NT2/D1 (cell line): Measurements from ENCODE around the gene PPP3CA.
"Not testable (repeated sequence)": the region's sequence is repeated elsewhere in the genome, so short reads cannot be mapped to it uniquely, and the experiment has no call there.

ENCODE experiments used
- DNase-seq: peaks from one replicate; pipeline ENCODE4 v3.0.0-alpha.2; 2011; ENCODE audit warnings: low read depth, low spot score
- H3K27me3 ChIP-seq: 2 replicates; pipeline ENCODE4 v1.6.0; 2011; ENCODE audit warnings: mild to moderate bottlenecking; ENCODE audit not compliant: insufficient read length, insufficient read depth
- H3K36me3 ChIP-seq: 2 replicates; pipeline ENCODE4 v1.6.1; 2011; ENCODE audit warnings: mild to moderate bottlenecking, low read length, mixed read lengths; ENCODE audit not compliant: insufficient read depth, insufficient read length
- H3K4me1 ChIP-seq: 2 replicates; pipeline ENCODE4 v1.5.1; 2011; ENCODE audit not compliant: insufficient read depth, insufficient read length
- H3K4me3 ChIP-seq: 2 replicates; pipeline ENCODE4 v1.5.1; 2011; ENCODE audit warnings: low read depth; ENCODE audit not compliant: insufficient read length
- H3K9ac ChIP-seq: 2 replicates; pipeline ENCODE4 v1.6.0; 2011; ENCODE audit warnings: low read depth; ENCODE audit not compliant: insufficient read length
- H3K9me3 ChIP-seq: 2 replicates; pipeline ENCODE4 v1.5.1; 2011; ENCODE audit warnings: mild to moderate bottlenecking, low read length; ENCODE audit not compliant: insufficient read depth
- SUZ12 ChIP-seq: IDR thresholded peaks from 2 replicates; pipeline ENCODE4 v1.6.1; 2011; ENCODE audit not compliant: insufficient read length, insufficient read depth; ENCODE audit errors: extremely low read depth
- YY1 ChIP-seq: IDR thresholded peaks from 2 replicates; pipeline ENCODE4 v1.6.1; 2011; ENCODE audit not compliant: insufficient read length, insufficient read depth
- ZNF274 ChIP-seq: IDR thresholded peaks from 2 replicates; pipeline ENCODE4 v1.6.1; 2011; ENCODE audit warnings: mild to moderate bottlenecking, low read depth, low read length

PPP3CA gene

GRCh38 chr4:101242441-101242840, 104.9 kb downstream of the PPP3CA start:
- TF ChIP-seq SUZ12 (no peak), YY1 (no peak), ZNF274 (no peak)
- Histone ChIP-seq H3K36me3 (no peaks in the 10 kb centered on the region), H3K4me1 (no peaks in the 10 kb centered on the region), H3K9me3 (no peaks in the 10 kb centered on the region), H3K4me3 (no peak overlapping the region), H3K27me3 (no peaks in the 10 kb centered on the region), H3K9ac (no peak overlapping the region)
- no peak for DNase-seq

GRCh38 chr4:101240099-101240498, 107.2 kb downstream of the PPP3CA start:
- Histone ChIP-seq H3K9ac (no peak overlapping the region), H3K9me3 (no peaks in the 10 kb centered on the region), H3K36me3 (no peaks in the 10 kb centered on the region), H3K4me1 (no peaks in the 10 kb centered on the region), H3K4me3 (no peak overlapping the region), H3K27me3 (no peaks in the 10 kb centered on the region)
- no peak for TF ChIP-seq YY1
- TF ChIP-seq SUZ12 = no peak
- TF ChIP-seq ZNF274 = no peak
- DNase-seq = no peak

- DNase-seq = no peak
- H3K9ac ChIP-seq = no peak overlapping the region
- H3K36me3 ChIP-seq = no peaks in the 10 kb centered on the region
- H3K4me3 ChIP-seq = no peak overlapping the region
- no peak for TF ChIP-seq ZNF274
- TF ChIP-seq YY1 = no peak
- TF ChIP-seq SUZ12 = no peak
- no peaks in the 10 kb centered on the region for H3K27me3 ChIP-seq
- no peaks in the 10 kb centered on the region for H3K4me1 ChIP-seq
- H3K9me3 ChIP-seq = no peaks in the 10 kb centered on the region
These were observed 107.7 kb downstream of the PPP3CA start for GRCh38 chr4:101239665-101240064.

GRCh38 chr4:101238706-101239105, 108.6 kb downstream of the PPP3CA start:
- no peaks in the 10 kb centered on the region for H3K9me3 ChIP-seq
- no peak overlapping the region for H3K9ac ChIP-seq
- no peak overlapping the region for H3K4me3 ChIP-seq
- TF ChIP-seq ZNF274 (no peak), SUZ12 (no peak), YY1 (no peak)
- no peaks in the 10 kb centered on the region for H3K36me3 ChIP-seq
- no peak for DNase-seq
- no peaks in the 10 kb centered on the region for H3K27me3 ChIP-seq
- H3K4me1 ChIP-seq = no peaks in the 10 kb centered on the region

GRCh38 chr4:101237773-101238172, 109.6 kb downstream of the PPP3CA start:
- no peaks in the 10 kb centered on the region for H3K9me3 ChIP-seq
- H3K36me3 ChIP-seq = no peaks in the 10 kb centered on the region
- H3K4me3 ChIP-seq = no peak overlapping the region
- DNase-seq = no peak
- TF ChIP-seq ZNF274 = no peak
- TF ChIP-seq YY1 = no peak
- TF ChIP-seq SUZ12 = no peak
- H3K4me1 ChIP-seq = no peaks in the 10 kb centered on the region
- no peaks in the 10 kb centered on the region for H3K27me3 ChIP-seq
- no peak overlapping the region for H3K9ac ChIP-seq

GRCh38 chr4:101236097-101236496, 111.2 kb downstream of the PPP3CA start:
- H3K4me1 ChIP-seq = no peaks in the 10 kb centered on the region

GRCh38 chr4:101234141-101234540, 113.2 kb downstream of the PPP3CA start:
- not testable (repeated sequence) for H3K9ac ChIP-seq, H3K4me3 ChIP-seq, H3K27me3 ChIP-seq, H3K36me3 ChIP-seq, H3K9me3 ChIP-seq, DNase-seq, H3K4me1 ChIP-seq

More at GRCh38 chr4:101236097-101236496, 111.2 kb downstream of the PPP3CA start:
- Histone ChIP-seq H3K27me3 (no peaks in the 10 kb centered on the region), H3K9ac (no peak overlapping the region), H3K4me3 (no peak overlapping the region), H3K9me3 (no peaks in the 10 kb centered on the region), H3K36me3 (no peaks in the 10 kb centered on the region)
- TF ChIP-seq SUZ12 = no peak
- TF ChIP-seq YY1 = no peak
- TF ChIP-seq ZNF274 = no peak
- no peak for DNase-seq

GRCh38 chr4:101232074-101232776, 115.1 kb downstream of the PPP3CA start:
- no peaks in the 10 kb centered on the region for H3K36me3 ChIP-seq
- TF ChIP-seq SUZ12 = no peak
- no peak for TF ChIP-seq ZNF274
- no peaks in the 10 kb centered on the region for H3K4me1 ChIP-seq
- H3K9me3 ChIP-seq = no peaks in the 10 kb centered on the region
- no peak for DNase-seq
- no peaks in the 10 kb centered on the region for H3K27me3 ChIP-seq
- no peak overlapping the region for H3K9ac ChIP-seq
- no peak overlapping the region for H3K4me3 ChIP-seq
